BLaER1 treated with 17β-estradiol and CSF1 and Interleukin-3, amounts not matched to agents 10 nM and 100 nM (cell line): ENCODE data around the gene FAM193A.
A peak's percentile ranks its signal among the peaks of the same experiment; 100 is the strongest.
"Not testable (repeated sequence)": the region's sequence is repeated elsewhere in the genome, so short reads cannot be mapped to it uniquely, and the experiment has no call there.

Experiments used
- H3K27ac ChIP-seq, 11 experiments: shearing (Covaris generic); formaldehyde crosslinking; 2 replicates each; pipeline ENCODE4 v1.8.1; 2022
- H3K27me3 ChIP-seq, 11 experiments: shearing (Covaris generic); formaldehyde crosslinking; 2 replicates each; pipeline ENCODE4 v1.8.1; 2022
- H3K36me3 ChIP-seq, 11 experiments: shearing (Covaris generic); formaldehyde crosslinking; 2 replicates each; pipeline ENCODE4 v1.8.1; 2022
- H3K4me1 ChIP-seq, 10 experiments: shearing (Covaris generic); formaldehyde crosslinking; 2 replicates each; pipeline ENCODE4 v1.8.1; 2022
- H3K4me2 ChIP-seq, 11 experiments: shearing (Covaris generic); formaldehyde crosslinking; 2 replicates each; pipeline ENCODE4 v1.8.1; 2022
- H3K4me3 ChIP-seq, 10 experiments: shearing (Covaris generic); formaldehyde crosslinking; 2 replicates each; pipeline ENCODE4 v1.8.1; 2022
- H3K9ac ChIP-seq, 11 experiments: shearing (Covaris generic); formaldehyde crosslinking; 2 replicates each; pipeline ENCODE4 v1.8.1; 2022
- H3K9me3 ChIP-seq, 11 experiments: shearing (Covaris generic); formaldehyde crosslinking; replicated peaks in 1 of 11; 2 replicates each; pipeline ENCODE4 v1.8.1; 2022
- H4K20me1 ChIP-seq, 11 experiments: shearing (Covaris generic); formaldehyde crosslinking; 2 replicates each; pipeline ENCODE4 v1.8.1; 2022
- Cebpa-rat ChIP-seq, 11 experiments: shearing (Covaris generic); IDR thresholded peaks; 2 replicates each; pipeline ENCODE4 v1.8.1; 2022

The FAM193A gene

DNA sequence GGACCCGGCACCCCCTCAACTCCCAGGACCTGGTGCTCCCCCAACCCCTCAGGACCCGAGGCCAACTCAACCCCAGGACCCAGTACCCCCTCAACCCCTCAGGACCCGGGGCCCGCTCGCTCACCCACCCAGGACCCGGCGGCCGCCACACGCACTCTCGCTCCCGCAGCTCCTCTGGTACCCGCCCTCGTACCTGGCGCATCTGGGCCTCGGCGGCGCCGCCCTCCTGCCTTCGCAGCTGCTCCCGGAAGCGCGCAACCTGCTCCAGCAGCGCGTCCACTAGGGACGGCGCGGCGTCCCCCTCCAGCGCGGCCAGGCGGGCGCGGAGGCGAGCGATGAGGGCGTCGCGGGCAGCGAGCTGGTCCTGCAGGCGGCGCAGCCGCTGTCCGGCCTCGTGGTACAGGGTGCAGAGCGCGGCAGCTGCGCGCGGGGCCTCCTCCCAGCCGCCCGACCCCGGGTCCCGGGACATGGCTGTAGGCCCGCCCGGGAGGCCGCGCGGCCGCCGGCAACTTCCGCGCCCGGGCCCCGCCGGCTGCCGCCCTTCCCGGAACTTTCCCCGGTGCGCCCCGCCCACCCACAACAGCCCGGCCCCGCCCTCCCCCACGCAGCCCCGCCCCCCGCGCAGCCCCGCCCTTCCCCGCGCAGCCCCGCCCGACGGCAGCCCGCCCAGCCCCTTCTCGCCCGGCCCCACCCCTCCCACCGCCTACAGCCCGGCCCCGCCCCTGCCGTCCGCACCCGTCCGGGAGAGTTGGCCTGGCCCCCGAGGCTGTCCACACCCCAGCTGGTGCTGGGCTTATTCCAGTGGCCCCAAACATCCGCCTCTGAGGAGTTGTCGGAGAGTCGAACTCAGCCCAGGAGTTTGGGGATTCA is 219.6 kb downstream of the FAM193A start, which contains the start of gene TNIP2:
TNIP2 (minus strand) TSS at position 516 of the 870 bp plus-strand sequence; CDS start at position 469, 47 bp downstream.
- H3K4me1 ChIP-seq, result peaks cover 27 to 51% (median 40%) of the 10 kb centered on the region in 10 experiments
- H3K9me3 ChIP-seq, result no peaks in the 10 kb centered on the region
- peak within 1 kb of the TSS; percentile 79 to 96 (median 88) for H3K4me3 ChIP-seq
- TF ChIP-seq Cebpa-rat (IDR thresholded peaks at IDR 0.05), result no peak
- H3K36me3 ChIP-seq, result peaks cover 4 to 27% (median 17%) of the 10 kb centered on the region in 11 experiments; a peak in 19 of 22 replicates
- H3K27me3 ChIP-seq, result no peaks in the 10 kb centered on the region
- peaks cover 16 to 48% (median 39%) of the 10 kb centered on the region in 11 experiments; a peak in 20 of 22 replicates for H4K20me1 ChIP-seq
- peak within 1 kb of the TSS; percentile 82 to 90 (median 88) for H3K27ac ChIP-seq
- peak within 1 kb of the TSS; percentile 79 to 97 (median 91) for H3K4me2 ChIP-seq
- H3K9ac ChIP-seq, result peak within 1 kb of the TSS; percentile 86 to 95 (median 91)

DNA sequence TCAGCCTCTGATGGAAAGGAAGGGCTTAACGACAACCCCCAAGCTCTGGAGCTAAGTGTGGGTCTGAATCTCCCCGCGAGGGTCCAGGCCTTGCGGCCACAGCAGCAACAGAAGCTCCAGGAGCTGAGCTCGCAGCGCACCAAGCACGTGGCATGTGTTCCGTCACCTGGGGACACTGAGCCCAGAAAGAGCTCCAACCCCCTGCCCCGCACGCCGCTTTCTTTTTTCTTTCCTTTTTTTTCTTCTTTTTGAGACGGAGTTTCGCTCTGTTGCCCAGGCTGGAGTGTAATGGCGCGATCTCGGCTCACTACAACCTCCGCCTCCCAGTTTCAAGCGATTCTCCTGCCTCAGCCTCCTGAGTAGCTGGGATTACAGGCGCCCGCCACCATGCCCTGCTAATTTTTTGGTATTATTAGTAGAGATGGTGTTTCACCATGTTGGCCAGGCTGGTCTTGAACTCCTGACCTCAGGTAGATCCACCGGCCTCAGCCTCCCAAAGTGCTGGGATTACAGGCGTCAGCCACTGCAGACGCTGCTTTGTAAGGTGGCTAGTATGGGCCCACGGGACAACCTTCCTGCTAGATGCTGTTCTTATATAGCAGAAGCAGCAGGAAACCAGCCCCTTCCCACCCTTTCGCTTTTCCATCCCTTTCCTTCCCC is 220.4 kb downstream of the FAM193A start:
- TF ChIP-seq Cebpa-rat (IDR thresholded peaks at IDR 0.05), result no peak
- Histone ChIP-seq H3K27ac (0 out of 22 replicates have a peak overlapping the region, but pooled peaks of 1 of the 11 experiments have one; percentile 5), H3K9ac (peak overlapping the region in 2 of 11 experiments; percentile 52 to 56; a peak in 5 of 22 replicates)

GRCh38 chr4:2757426-2757825 is 221.0 kb downstream of the FAM193A start:
- no peak overlapping the region for H3K27ac ChIP-seq
- no peak overlapping the region for H3K4me3 ChIP-seq

More for the DNA sequence above, 220.4 kb downstream of the FAM193A start:
- Histone ChIP-seq H3K9me3 (no peaks in the 10 kb centered on the region), H3K4me2 (peak overlapping the region; percentile 65 to 80 (median 72)), H3K4me3 (peak overlapping the region in 4 of 10 experiments; percentile 33 to 96 (median 62); a peak in 5 of 20 replicates), H3K4me1 (peaks cover 27 to 47% (median 36%) of the 10 kb centered on the region in 10 experiments), H3K27me3 (no peaks in the 10 kb centered on the region), H3K36me3 (peaks cover 0 to 21% (median 15%) of the 10 kb centered on the region in 11 experiments; a peak in 19 of 22 replicates), H4K20me1 (peaks cover 10 to 40% (median 32%) of the 10 kb centered on the region in 11 experiments; a peak in 20 of 22 replicates)

DNA sequence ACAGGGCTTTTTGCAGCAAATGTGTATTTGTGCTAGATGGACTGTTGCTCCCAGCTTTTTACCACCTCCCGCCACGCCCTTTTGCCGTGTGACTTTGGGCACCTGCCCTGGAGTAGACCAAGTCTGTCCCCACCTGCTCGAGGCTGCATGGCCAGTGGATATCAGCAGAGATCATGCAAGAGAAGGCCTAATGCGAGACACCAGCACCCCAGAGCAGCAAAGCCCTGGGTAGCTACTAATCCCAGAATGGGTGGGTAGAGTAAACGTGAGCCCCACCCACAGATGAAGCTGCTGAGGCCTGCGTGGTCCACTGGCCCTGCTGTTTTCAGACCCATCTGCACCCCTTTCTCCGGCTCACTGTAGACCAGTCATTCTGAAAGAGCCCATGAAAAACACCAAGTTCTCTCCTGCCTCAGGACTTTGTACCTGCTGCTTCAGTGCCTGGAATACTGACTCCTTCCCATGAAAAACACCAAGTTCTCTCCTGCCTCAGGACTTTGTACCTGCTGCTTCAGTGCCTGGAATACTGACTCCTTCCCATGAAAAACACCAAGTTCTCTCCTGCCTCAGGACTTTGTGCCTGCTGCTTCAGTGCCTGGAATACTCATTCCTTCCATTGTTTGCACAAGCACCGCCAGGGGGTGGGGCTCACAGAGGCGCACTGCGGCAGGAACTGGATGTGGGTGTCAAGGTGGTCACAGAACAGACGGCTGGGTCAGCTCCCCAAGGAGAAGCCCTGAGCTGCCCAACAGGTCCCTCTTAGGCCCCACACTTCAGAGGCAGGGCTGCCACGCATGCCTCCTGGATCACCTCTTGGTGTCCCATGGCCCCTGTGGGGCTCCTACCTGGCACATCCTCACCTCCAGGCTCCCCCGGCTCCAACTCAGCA is 224.8 kb downstream of the FAM193A start:
- H3K4me1 ChIP-seq, result peaks cover 10 to 35% (median 19%) of the 10 kb centered on the region in 10 experiments; a peak in 19 of 20 replicates
- H4K20me1 ChIP-seq, result no peaks in the 10 kb centered on the region; a peak in 1 of 22 replicates
- no peak for TF ChIP-seq Cebpa-rat (IDR thresholded peaks at IDR 0.05)
- H3K4me2 ChIP-seq, result no peak overlapping the region
- H3K36me3 ChIP-seq, result no peaks in the 10 kb centered on the region
- no peak overlapping the region for H3K9ac ChIP-seq
- H3K27ac ChIP-seq, result no peak overlapping the region
- no peak overlapping the region for H3K4me3 ChIP-seq
- peaks cover 0 to 13% (median 7%) of the 10 kb centered on the region in 11 experiments; a peak in 8 of 22 replicates for H3K9me3 ChIP-seq
- H3K27me3 ChIP-seq, result peaks cover 0 to 6% (median 0%) of the 10 kb centered on the region in 11 experiments; a peak in 3 of 22 replicates

More at GRCh38 chr4:2757426-2757825, 221.0 kb downstream of the FAM193A start:
- peaks cover 4 to 34% (median 26%) of the 10 kb centered on the region in 11 experiments; a peak in 20 of 22 replicates for H4K20me1 ChIP-seq
- no peak for TF ChIP-seq Cebpa-rat (IDR thresholded peaks at IDR 0.05)
- peaks cover 0 to under 1% (median 0%) of the 10 kb centered on the region in 11 experiments; a peak in 1 of 22 replicates for H3K9me3 ChIP-seq
- H3K4me2 ChIP-seq, result peak overlapping the region in 4 of 11 experiments; percentile 72 to 80 (median 76); a peak in 5 of 22 replicates
- H3K36me3 ChIP-seq, result peaks cover 0 to 15% (median 11%) of the 10 kb centered on the region in 11 experiments; a peak in 18 of 22 replicates
- H3K9ac ChIP-seq, result no peak overlapping the region
- no peaks in the 10 kb centered on the region for H3K27me3 ChIP-seq
- H3K4me1 ChIP-seq, result peaks cover 27 to 42% (median 33%) of the 10 kb centered on the region in 10 experiments

- Histone ChIP-seq H3K9me3 (peaks cover 0 to 13% (median 7%) of the 10 kb centered on the region in 11 experiments; a peak in 9 of 22 replicates), H3K4me2 (no peak overlapping the region)
These were observed 225.6 kb downstream of the FAM193A start for GRCh38 chr4:2762048-2762447.

DNA sequence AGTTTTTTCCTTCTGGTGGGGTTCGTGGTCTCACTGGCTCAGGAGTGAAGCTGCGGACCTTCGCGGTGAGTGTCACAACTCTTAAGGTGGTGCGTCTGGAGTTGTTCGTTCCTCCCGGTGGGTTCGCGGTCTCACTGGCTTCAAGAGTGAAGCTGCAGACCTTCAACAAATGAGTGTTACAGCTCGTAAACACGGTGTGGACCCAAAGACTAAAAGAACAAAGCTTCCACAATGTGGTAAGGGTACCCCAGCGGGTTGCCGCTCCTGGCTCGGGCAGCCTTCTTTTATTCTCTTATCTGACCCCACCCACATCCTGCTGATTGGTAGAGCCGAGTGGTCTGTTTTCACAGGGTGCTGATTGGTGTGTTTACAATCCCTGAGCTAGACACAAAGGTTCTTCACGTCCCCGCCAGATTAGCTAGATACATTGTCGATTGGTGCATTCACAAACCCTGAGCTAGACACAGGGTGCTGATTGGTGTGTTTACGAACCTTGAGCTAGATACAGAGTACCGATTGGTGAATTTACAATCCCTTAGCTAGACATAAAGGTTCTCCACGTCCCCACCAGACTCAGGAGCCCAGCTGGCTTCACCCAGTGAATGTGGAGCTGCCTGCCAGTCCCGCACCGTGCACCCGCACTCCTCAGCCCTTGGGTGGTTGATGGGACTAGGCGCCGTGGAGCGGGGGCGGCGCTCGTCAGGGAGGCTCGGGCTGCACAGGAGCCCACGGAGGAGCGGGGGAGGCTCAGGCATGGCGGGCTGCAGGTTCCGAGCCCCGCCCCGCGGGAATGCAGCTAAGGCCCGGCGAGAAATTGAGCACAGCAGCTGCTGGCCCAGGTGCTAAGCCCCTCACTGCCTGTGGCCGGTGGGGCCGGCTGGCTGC is 226.3 kb downstream of the FAM193A start:
- not testable (repeated sequence) for H3K36me3 ChIP-seq

More at GRCh38 chr4:2762048-2762447, 225.6 kb downstream of the FAM193A start:
- Histone ChIP-seq H3K4me3 (no peak overlapping the region), H3K9ac (no peak overlapping the region), H4K20me1 (no peaks in the 10 kb centered on the region; a peak in 1 of 22 replicates), H3K27me3 (peaks cover 0 to 6% (median 0%) of the 10 kb centered on the region in 11 experiments; a peak in 3 of 22 replicates), H3K4me1 (peaks cover 6 to 29% (median 13%) of the 10 kb centered on the region in 10 experiments; a peak in 18 of 20 replicates), H3K36me3 (no peaks in the 10 kb centered on the region), H3K27ac (no peak overlapping the region)
- TF ChIP-seq Cebpa-rat (IDR thresholded peaks at IDR 0.05), result no peak

GRCh38 chr4:2763511-2763967 is 227.1 kb downstream of the FAM193A start:
- peak overlapping the region; percentile 61 to 87 (median 81) for H3K4me2 ChIP-seq

More for the DNA sequence above, 226.3 kb downstream of the FAM193A start:
- peaks cover 0 to 16% (median 7%) of the 10 kb centered on the region in 11 experiments; a peak in 9 of 22 replicates for H3K9me3 ChIP-seq
- H3K27ac ChIP-seq, H3K27me3 ChIP-seq, H3K9ac ChIP-seq, H4K20me1 ChIP-seq, H3K4me3 ChIP-seq: not testable (repeated sequence)
- 0 out of 22 replicates have a peak overlapping the region, but pooled peaks of 1 of the 11 experiments have one; percentile 81 for H3K4me2 ChIP-seq
- peaks cover 3 to 27% (median 10%) of the 10 kb centered on the region in 10 experiments; a peak in 14 of 20 replicates for H3K4me1 ChIP-seq

More at GRCh38 chr4:2763511-2763967, 227.1 kb downstream of the FAM193A start:
- peak overlapping the region; percentile 30 to 68 (median 59); a peak in 19 of 22 replicates for H3K9ac ChIP-seq
- peak overlapping the region; percentile 18 to 64 (median 46); a peak in 14 of 22 replicates for H3K27ac ChIP-seq
- H4K20me1 ChIP-seq, result no peaks in the 10 kb centered on the region
- H3K36me3 ChIP-seq, result no peaks in the 10 kb centered on the region
- H3K27me3 ChIP-seq, result peaks cover 0 to 6% (median 0%) of the 10 kb centered on the region in 11 experiments; a peak in 3 of 22 replicates
- no peak for TF ChIP-seq Cebpa-rat (IDR thresholded peaks at IDR 0.05)
- H3K4me1 ChIP-seq, result peaks cover 4 to 26% (median 10%) of the 10 kb centered on the region in 10 experiments; a peak in 15 of 20 replicates
- peaks cover 0 to 21% (median 7%) of the 10 kb centered on the region in 11 experiments; a peak in 9 of 22 replicates for H3K9me3 ChIP-seq
- H3K4me3 ChIP-seq, result peak overlapping the region; percentile 37 to 66 (median 48); a peak in 19 of 20 replicates
